ENCODE data around the gene PVALEF. TPM values are rescaled to one million over a fixed set of nuclear protein-coding genes. Genes with fewer than 3 reads are reported as not detected.

The PVALEF gene
- total RNA-seq, 2 donors from 2014 or later = not detected

- Histone ChIP-seq H3K4me1 (no peaks in the 10 kb centered on the region), H3K36me3 (no peaks in the 10 kb centered on the region), H3K4me3 (no peak overlapping the region), H3K27ac (no peak overlapping the region), H3K9me3 (no peaks in the 10 kb centered on the region), H3K27me3 (no peaks in the 10 kb centered on the region), H3K9ac (ENCODE audit: low read depth in 2 of 2, low read length in 2 of 2) (no peak overlapping the region)
- no peak for DNase-seq
- TF ChIP-seq, protein P1, sequence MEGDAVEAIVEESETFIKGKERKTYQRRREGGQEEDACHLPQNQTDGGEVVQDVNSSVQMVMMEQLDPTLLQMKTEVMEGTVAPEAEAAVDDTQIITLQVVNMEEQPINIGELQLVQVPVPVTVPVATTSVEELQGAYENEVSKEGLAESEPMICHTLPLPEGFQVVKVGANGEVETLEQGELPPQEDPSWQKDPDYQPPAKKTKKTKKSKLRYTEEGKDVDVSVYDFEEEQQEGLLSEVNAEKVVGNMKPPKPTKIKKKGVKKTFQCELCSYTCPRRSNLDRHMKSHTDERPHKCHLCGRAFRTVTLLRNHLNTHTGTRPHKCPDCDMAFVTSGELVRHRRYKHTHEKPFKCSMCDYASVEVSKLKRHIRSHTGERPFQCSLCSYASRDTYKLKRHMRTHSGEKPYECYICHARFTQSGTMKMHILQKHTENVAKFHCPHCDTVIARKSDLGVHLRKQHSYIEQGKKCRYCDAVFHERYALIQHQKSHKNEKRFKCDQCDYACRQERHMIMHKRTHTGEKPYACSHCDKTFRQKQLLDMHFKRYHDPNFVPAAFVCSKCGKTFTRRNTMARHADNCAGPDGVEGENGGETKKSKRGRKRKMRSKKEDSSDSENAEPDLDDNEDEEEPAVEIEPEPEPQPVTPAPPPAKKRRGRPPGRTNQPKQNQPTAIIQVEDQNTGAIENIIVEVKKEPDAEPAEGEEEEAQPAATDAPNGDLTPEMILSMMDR (IDR thresholded peaks at IDR 0.05) = no peak
- intact Hi-C loops (cut with DNase I) = no loop called here
These were observed 33.6 kb downstream of the PVALEF start for GRCh38 chr17:81198826-81199481.

GRCh38 chr17:81199482-81199830 is 34.1 kb downstream of the PVALEF start:
- intact Hi-C loops (cut with DNase I) = no loop called here
- no peaks in the 10 kb centered on the region for H3K9me3 ChIP-seq

DNA sequence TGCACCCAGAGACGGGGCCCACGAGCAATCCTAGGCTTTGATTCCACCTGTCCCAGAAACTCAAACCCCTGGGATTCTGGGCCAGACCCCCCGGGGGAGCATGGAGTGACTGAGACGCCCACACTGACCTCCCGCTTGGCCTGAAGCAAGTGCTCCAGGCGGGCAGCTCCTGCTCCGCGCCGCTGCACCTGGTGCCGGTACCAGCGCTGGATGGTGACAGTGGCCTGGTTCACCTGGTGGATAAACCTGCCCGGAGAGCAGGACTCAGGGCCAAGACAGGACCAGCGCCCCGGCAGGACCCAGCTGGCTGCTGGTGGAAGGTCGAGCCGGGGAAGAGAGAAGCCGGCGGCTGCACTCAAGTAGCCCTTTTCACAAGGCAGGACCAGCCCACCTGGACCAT is 34.9 kb downstream of the PVALEF start:
- Histone ChIP-seq H3K36me3 (no peaks in the 10 kb centered on the region), H3K27me3 (no peaks in the 10 kb centered on the region)

More at GRCh38 chr17:81199482-81199830, 34.1 kb downstream of the PVALEF start:
- no peak overlapping the region for H3K27ac ChIP-seq
- no peaks in the 10 kb centered on the region for H3K36me3 ChIP-seq
- no peaks in the 10 kb centered on the region for H3K27me3 ChIP-seq
- no peak for DNase-seq
- TF ChIP-seq, protein P1 (IDR thresholded peaks at IDR 0.05) = no peak
- no peak overlapping the region for H3K9ac ChIP-seq (ENCODE audit: low read depth in 2 of 2, low read length in 2 of 2)
- no peak overlapping the region for H3K4me3 ChIP-seq
- no peaks in the 10 kb centered on the region for H3K4me1 ChIP-seq

GRCh38 chr17:81200695-81201580 is 35.6 kb downstream of the PVALEF start:
- intact Hi-C loops (cut with DNase I) = no loop called here
- no peak overlapping the region for H3K9ac ChIP-seq (ENCODE audit: low read depth in 2 of 2, low read length in 2 of 2)
- TF ChIP-seq, protein P1 (IDR thresholded peaks at IDR 0.05) = peak; percentile 45

More for the DNA sequence above, 34.9 kb downstream of the PVALEF start:
- H3K4me3 ChIP-seq = no peak overlapping the region
- no peak overlapping the region for H3K9ac ChIP-seq (ENCODE audit: low read depth in 2 of 2, low read length in 2 of 2)
- H3K9me3 ChIP-seq = no peaks in the 10 kb centered on the region
- intact Hi-C loops (cut with DNase I) = no loop called here
- TF ChIP-seq, protein P1 (IDR thresholded peaks at IDR 0.05) = no peak
- no peak overlapping the region for H3K27ac ChIP-seq
- no peaks in the 10 kb centered on the region for H3K4me1 ChIP-seq
- no peak for DNase-seq

DNA sequence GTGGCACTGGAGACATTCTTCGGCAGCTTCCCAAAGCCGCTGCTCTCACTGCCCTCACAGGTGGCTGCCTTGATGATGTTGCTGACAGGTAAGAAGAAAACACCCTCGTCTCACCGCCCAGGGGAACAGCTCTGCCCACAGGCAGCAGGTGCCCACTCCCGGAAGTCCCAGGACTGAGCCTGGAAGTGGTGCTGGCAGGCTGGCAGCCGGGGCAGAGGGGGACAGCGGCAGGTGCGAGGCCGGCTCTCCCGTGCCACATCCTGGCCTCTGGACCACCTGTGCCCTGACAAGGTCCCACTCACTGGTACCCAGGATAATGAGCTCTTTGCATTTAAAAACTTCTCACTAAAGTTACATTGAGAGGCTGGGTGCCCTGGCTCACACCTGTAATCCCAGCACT is 37.0 kb downstream of the PVALEF start:
- TF ChIP-seq, protein P1 (IDR thresholded peaks at IDR 0.05) = no peak
- Histone ChIP-seq H3K4me3 (no peak overlapping the region), H3K27me3 (no peaks in the 10 kb centered on the region), H3K36me3 (no peaks in the 10 kb centered on the region), H3K9ac (ENCODE audit: low read depth in 2 of 2, low read length in 2 of 2) (no peak overlapping the region), H3K4me1 (no peaks in the 10 kb centered on the region), H3K27ac (no peak overlapping the region), H3K9me3 (no peaks in the 10 kb centered on the region)
- intact Hi-C loops (cut with DNase I) = no loop called here
- DNase-seq = no peak

More at GRCh38 chr17:81200695-81201580, 35.6 kb downstream of the PVALEF start:
- Histone ChIP-seq H3K36me3 (no peaks in the 10 kb centered on the region), H3K4me1 (no peaks in the 10 kb centered on the region), H3K27ac (no peak overlapping the region), H3K27me3 (no peaks in the 10 kb centered on the region), H3K9me3 (no peaks in the 10 kb centered on the region), H3K4me3 (no peak overlapping the region)
- DNase-seq = peak; percentile 75

Measured in colonic mucosa (tissue), 4 donors.